Measurements from ENCODE around the gene DGCR8.

The DGCR8 gene

DNA sequence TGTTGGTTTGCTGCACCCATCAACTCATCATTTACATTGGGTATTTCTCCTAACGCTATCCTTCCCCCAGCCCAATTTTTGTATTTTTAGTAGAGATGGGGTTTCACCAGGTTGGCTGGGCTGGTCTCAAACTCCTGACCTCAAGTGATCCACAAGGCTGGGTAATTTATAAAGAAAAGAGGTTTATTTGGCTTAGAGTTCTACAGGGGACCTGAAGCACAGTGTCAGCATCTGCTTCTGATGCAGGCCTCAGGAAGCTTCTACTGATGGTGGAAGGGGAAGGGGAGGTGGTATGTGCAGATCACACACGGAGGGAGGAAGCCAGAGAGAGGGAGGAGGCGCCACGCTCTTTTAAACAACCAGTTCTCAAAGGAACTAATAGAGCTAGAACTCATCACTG, 33.3 kb upstream of the DGCR8 start:
- Histone ChIP-seq H3K36me3 (ENCODE audit: low read length) (no peaks in the 10 kb centered on the region), H3K4me3 (ENCODE audit: insufficient read depth, low read length, poor library complexity, severe bottlenecking) (no peak overlapping the region), H3K9me3 (ENCODE audit: insufficient read depth, low read length) (no peaks in the 10 kb centered on the region), H3K79me2 (ENCODE audit: insufficient read depth, low read length) (no peaks in the 10 kb centered on the region), H3K27ac (ENCODE audit: low read depth, low read length) (no peak overlapping the region), H3F3A (ENCODE audit: insufficient read depth) (no peaks in the 10 kb centered on the region), H4K20me1 (ENCODE audit: low read depth, low read length) (no peaks in the 10 kb centered on the region), H3K9ac (ENCODE audit: low read length) (no peak overlapping the region), H2AFZ (ENCODE audit: low read depth, low read length, severe bottlenecking) (no peak overlapping the region), H3K4me2 (ENCODE audit: low read depth, low read length, poor library complexity, severe bottlenecking) (no peak overlapping the region), H3K27me3 (ENCODE audit: low read length) (no peaks in the 10 kb centered on the region), H3K9me2 (replicated peaks; ENCODE audit: insufficient read depth, low read length) (no peaks in the 10 kb centered on the region)
- TF ChIP-seq, protein P1, sequence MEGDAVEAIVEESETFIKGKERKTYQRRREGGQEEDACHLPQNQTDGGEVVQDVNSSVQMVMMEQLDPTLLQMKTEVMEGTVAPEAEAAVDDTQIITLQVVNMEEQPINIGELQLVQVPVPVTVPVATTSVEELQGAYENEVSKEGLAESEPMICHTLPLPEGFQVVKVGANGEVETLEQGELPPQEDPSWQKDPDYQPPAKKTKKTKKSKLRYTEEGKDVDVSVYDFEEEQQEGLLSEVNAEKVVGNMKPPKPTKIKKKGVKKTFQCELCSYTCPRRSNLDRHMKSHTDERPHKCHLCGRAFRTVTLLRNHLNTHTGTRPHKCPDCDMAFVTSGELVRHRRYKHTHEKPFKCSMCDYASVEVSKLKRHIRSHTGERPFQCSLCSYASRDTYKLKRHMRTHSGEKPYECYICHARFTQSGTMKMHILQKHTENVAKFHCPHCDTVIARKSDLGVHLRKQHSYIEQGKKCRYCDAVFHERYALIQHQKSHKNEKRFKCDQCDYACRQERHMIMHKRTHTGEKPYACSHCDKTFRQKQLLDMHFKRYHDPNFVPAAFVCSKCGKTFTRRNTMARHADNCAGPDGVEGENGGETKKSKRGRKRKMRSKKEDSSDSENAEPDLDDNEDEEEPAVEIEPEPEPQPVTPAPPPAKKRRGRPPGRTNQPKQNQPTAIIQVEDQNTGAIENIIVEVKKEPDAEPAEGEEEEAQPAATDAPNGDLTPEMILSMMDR (IDR thresholded peaks at IDR 0.05; ENCODE audit: insufficient read depth, low read length, poor library complexity, severe bottlenecking) = no peak
- no peak for TF ChIP-seq EZH2phosphoT487 (conservative IDR thresholded peaks at IDR 0.05; ENCODE audit: low read length)

DNA sequence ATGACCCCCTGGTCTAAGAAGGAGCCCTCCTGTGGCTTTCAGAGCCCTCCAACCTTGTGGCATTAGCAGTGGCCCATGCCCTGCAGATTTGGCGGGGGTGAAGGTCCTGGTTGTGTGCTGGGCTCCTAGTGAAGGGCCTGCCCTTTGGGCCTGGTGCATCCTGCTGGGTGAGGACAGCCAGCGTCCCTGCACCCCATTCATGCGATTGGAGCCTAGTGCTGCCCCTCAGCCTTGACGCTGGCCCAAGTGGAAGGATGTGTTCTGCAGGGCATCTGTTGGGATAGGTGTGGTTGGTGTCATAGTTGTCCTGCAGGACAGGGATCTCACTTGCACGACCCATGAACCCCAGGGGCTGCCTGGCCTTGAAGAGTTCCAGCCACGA, 28.1 kb upstream of the DGCR8 start:
- no peak overlapping the region for H3K27ac ChIP-seq (ENCODE audit: low read depth, low read length)
- no peaks in the 10 kb centered on the region for H3K9me3 ChIP-seq (ENCODE audit: insufficient read depth, low read length)
- no peaks in the 10 kb centered on the region for H3K9me2 ChIP-seq (replicated peaks; ENCODE audit: insufficient read depth, low read length)
- no peaks in the 10 kb centered on the region for H3K36me3 ChIP-seq (ENCODE audit: low read length)
- TF ChIP-seq, protein P1 (IDR thresholded peaks at IDR 0.05; ENCODE audit: insufficient read depth, low read length, poor library complexity, severe bottlenecking) = no peak
- no peak for TF ChIP-seq EZH2phosphoT487 (conservative IDR thresholded peaks at IDR 0.05; ENCODE audit: low read length)
- no peak overlapping the region for H3K4me2 ChIP-seq (ENCODE audit: low read depth, low read length, poor library complexity, severe bottlenecking)
- no peaks in the 10 kb centered on the region for H3K79me2 ChIP-seq (ENCODE audit: insufficient read depth, low read length)
- H3K9ac ChIP-seq (ENCODE audit: low read length) = no peak overlapping the region
- no peaks in the 10 kb centered on the region for H4K20me1 ChIP-seq (ENCODE audit: low read depth, low read length)
- no peaks in the 10 kb centered on the region for H3K27me3 ChIP-seq (ENCODE audit: low read length)
- H2AFZ ChIP-seq (ENCODE audit: low read depth, low read length, severe bottlenecking) = no peak overlapping the region
- H3F3A ChIP-seq (ENCODE audit: insufficient read depth) = no peaks in the 10 kb centered on the region
- no peak overlapping the region for H3K4me3 ChIP-seq (ENCODE audit: insufficient read depth, low read length, poor library complexity, severe bottlenecking)

DNA sequence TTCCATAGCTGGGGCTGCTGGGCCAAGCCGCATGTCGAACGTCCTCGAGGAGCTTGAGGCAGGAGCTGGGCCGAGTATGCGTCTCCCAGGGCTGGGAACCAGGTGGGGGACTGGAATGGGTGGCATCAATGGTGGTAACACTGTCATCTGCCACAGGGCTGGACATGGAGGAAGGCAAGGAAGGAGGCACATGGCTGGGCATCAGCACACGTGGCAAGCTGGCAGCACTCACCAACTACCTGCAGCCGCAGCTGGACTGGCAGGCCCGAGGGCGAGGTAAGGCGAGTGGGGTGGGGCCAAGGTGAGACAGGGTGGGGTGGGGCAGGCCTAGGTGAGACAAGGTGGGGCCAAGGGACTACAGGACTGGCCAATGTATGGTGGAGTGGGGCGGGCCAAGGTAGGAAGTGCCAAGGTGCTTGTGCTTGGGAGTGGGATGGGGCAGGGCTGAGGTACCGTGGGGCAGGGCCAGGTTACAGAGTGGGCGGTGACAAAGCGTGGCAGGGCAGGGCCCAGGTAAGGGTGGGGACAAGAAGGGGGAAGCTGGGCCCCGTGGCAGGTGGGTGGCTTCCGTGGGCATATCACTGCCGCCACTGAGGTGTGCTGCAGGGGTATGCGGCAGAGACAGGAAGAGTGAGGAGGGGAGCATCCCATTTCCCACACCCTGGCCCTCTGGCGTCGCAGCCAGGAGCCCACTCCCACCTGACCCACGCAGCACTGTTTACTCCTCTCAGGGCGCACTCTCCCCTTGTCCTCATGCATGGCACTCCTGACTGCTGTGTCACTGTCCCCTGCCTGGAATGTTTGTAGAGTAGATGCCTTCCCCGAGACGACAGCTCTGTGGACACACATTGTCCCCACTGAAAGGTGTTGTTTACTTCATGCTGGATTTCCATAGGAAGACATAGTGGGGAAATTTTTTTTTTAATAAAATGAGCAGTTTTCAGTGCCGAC, 27.5 kb upstream of the DGCR8 start:
- TF ChIP-seq EZH2phosphoT487 (conservative IDR thresholded peaks at IDR 0.05; ENCODE audit: low read length) = no peak
- TF ChIP-seq, protein P1 (IDR thresholded peaks at IDR 0.05; ENCODE audit: insufficient read depth, low read length, poor library complexity, severe bottlenecking) = no peak

More for the DNA sequence above, 27.5 kb upstream of the DGCR8 start:
- Histone ChIP-seq H4K20me1 (ENCODE audit: low read depth, low read length) (no peaks in the 10 kb centered on the region), H3K27ac (ENCODE audit: low read depth, low read length) (no peak overlapping the region), H3K4me3 (ENCODE audit: insufficient read depth, low read length, poor library complexity, severe bottlenecking) (no peak overlapping the region), H3K9me2 (replicated peaks; ENCODE audit: insufficient read depth, low read length) (no peaks in the 10 kb centered on the region), H3K9ac (ENCODE audit: low read length) (no peak overlapping the region), H3K27me3 (ENCODE audit: low read length) (no peaks in the 10 kb centered on the region), H3K4me2 (ENCODE audit: low read depth, low read length, poor library complexity, severe bottlenecking) (no peak overlapping the region), H3F3A (ENCODE audit: insufficient read depth) (no peaks in the 10 kb centered on the region), H3K79me2 (ENCODE audit: insufficient read depth, low read length) (no peaks in the 10 kb centered on the region), H3K36me3 (ENCODE audit: low read length) (no peaks in the 10 kb centered on the region), H3K9me3 (ENCODE audit: insufficient read depth, low read length) (no peaks in the 10 kb centered on the region), H2AFZ (ENCODE audit: low read depth, low read length, severe bottlenecking) (no peak overlapping the region)

All from SU-DHL-6 (cell line).